Activated T-cell treated with anti-CD3 and anti-CD28 coated beads, Interleukin-2, amount 50 U/mL, for 4 hours (primary cell): Measurements from ENCODE around the gene RANBP9. TPM values are rescaled to one million over a fixed set of nuclear protein-coding genes. Genes with fewer than 3 reads are reported as not detected.

Experiments used
- ATAC-seq, 2 donors: fragments of 200-7000 bp; cut with Tn5 transposase; one replicate each; pipeline ENCODE4 v1.10.0; 2021
- DNase-seq: peaks from one replicate; pipeline ENCODE4 v3.0.0-alpha.2; 2020
- H3K27me3 Mint-ChIP-seq: one replicate; pipeline ENCODE4 v1.8.0; 2021; ENCODE audit warnings: low read depth, mixed read lengths
- H3K36me3 Mint-ChIP-seq: one replicate; pipeline ENCODE4 v1.8.0; 2022; ENCODE audit warnings: mixed read lengths; ENCODE audit not compliant: insufficient read depth
- H3K4me1 Mint-ChIP-seq: one replicate; pipeline ENCODE4 v1.8.0; 2021; ENCODE audit warnings: low read depth, mixed read lengths
- H3K4me3 Mint-ChIP-seq: one replicate; pipeline ENCODE4 v1.8.0; 2021; ENCODE audit warnings: mild to moderate bottlenecking, moderate library complexity, mixed read lengths
- H3K9me3 Mint-ChIP-seq: one replicate; pipeline ENCODE4 v1.8.0; 2021; ENCODE audit warnings: mixed read lengths
- total RNA-seq, 3 donors: library from RNA; stranded (reverse); gene quantifications; one replicate each; pipeline ENCODE4 v1.2.1, GENCODE V29; 2021

The RANBP9 gene
- total RNA-seq, result 10 to 100 TPM; 49.2 to 61.3 (median 51.9) TPM

GRCh38 chr6:13711733-13712598, at the start of gene RANBP9:
TSS of gene RANBP9 (minus strand) at chr6:13711835. CDS start at chr6:13711505, 330 bp downstream.
- peak within 1 kb of the TSS; percentile 99 for H3K4me3 Mint-ChIP-seq
- peak; percentile 84 for DNase-seq
- no peaks in the 10 kb centered on the region for H3K36me3 Mint-ChIP-seq
- ATAC-seq, result peak; percentile 79 to 82
- H3K9me3 Mint-ChIP-seq, result peaks cover 3% of the 10 kb centered on the region
- H3K27me3 Mint-ChIP-seq, result no peaks in the 10 kb centered on the region
- peaks cover 56% of the 10 kb centered on the region for H3K4me1 Mint-ChIP-seq

DNA sequence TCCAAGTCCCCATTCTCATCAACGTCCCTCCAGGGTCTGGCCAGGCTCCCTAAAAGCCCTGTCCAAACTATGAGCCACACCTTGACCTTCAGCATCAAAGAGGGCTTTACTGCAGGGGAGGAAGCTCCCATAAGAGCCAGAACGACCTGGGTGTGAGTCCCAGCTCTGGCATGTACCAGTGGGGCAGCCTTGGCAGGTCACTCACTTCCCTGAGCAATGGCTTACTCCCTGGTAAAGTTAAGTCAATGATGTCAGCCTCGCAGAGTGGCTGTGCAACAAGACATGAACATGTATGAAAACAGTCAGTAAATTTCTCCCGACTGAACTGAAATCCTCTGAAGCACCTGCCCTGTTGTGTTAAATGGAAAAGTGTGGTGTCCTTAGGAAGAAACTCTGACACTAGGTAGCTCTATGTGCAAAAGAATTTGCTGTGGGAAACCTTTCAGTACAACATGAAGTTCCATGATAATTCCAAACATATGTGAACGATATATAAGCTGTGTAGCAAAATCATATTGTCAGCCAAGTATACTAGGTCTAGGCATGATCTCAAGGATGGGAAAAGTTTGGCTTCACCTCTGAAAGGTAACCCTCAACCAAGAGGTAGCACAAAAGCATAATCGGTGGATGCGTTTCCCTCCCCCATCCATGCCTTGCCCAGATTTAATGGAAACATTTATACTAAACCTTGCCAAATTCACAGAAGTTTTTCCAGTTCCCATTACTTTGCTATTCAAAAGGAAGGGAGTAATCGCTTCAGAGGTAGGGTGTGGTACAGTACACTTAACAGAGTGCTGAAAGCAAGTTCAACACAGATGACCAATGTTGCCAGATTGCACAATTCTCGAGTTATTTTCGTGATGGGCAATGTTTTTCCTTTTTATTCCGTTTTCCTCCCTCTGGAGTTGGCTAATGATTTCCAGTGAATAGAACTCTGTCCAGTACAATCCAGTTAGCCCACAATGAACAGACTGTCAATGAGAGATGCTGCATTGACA, 49.0 kb upstream of the RANBP9 start:
- H3K4me1 Mint-ChIP-seq, result peaks cover 35% of the 10 kb centered on the region
- DNase-seq (no peak), ATAC-seq (no peak)
- H3K4me3 Mint-ChIP-seq, result no peak overlapping the region
- H3K36me3 Mint-ChIP-seq, result no peaks in the 10 kb centered on the region
- H3K27me3 Mint-ChIP-seq, result no peaks in the 10 kb centered on the region
- no peaks in the 10 kb centered on the region for H3K9me3 Mint-ChIP-seq

DNA sequence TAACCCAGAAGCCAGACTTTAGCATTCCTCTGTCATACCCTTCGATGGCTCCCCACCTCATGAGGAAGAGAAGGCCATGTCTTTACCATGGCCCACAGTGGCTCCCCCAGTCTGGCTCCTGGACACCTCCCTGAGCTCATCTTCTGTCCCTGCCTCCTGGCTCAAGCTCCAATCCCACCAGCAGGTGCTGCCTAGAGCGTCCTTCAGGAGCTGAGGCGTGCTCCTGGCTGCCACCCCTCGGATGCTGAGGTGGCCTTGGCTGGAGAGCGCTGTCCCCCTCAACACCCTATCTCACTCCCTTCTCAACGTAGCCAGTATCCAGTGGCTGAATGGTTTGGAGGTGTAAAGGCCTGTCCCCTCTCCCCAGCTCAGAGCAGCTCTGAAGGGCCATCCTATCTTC, 47.4 kb upstream of the RANBP9 start:
- peaks cover 33% of the 10 kb centered on the region for H3K4me1 Mint-ChIP-seq
- DNase-seq (no peak), ATAC-seq (no peak)
- H3K27me3 Mint-ChIP-seq, result no peaks in the 10 kb centered on the region
- H3K4me3 Mint-ChIP-seq, result no peak overlapping the region
- no peaks in the 10 kb centered on the region for H3K9me3 Mint-ChIP-seq
- H3K36me3 Mint-ChIP-seq, result no peaks in the 10 kb centered on the region

DNA sequence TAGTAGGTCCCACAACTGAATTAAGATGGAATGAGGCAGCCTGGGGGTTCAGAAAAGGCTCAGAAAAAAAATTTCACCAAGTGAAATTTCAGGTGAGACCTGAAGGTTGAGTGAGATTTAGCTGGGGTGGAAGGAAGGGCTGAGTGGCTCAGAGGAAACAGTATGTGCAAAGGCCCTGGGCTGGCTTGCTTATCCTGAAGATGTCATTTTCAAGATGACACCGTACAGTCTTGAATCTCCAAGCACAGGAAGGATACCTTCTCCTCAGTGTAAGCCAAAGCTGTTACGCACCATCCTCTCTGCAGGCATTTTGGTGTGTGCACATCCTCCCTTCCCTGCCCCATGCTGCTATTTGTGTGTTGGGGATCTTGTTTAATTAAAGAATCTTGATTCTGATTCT, 43.0 kb upstream of the RANBP9 start:
- Mint-ChIP-seq H3K36me3 (no peaks in the 10 kb centered on the region), H3K9me3 (no peaks in the 10 kb centered on the region), H3K4me3 (no peak overlapping the region), H3K27me3 (no peaks in the 10 kb centered on the region), H3K4me1 (peaks cover 7% of the 10 kb centered on the region)
- DNase-seq (no peak), ATAC-seq (no peak)

GRCh38 chr6:13743736-13744127, 32.1 kb upstream of the RANBP9 start:
- H3K4me3 Mint-ChIP-seq, result no peak overlapping the region
- no peak for ATAC-seq

GRCh38 chr6:13742961-13743735, 31.5 kb upstream of the RANBP9 start:
- no peaks in the 10 kb centered on the region for H3K36me3 Mint-ChIP-seq
- peaks cover 6% of the 10 kb centered on the region for H3K4me1 Mint-ChIP-seq
- DNase-seq, result no peak
- no peaks in the 10 kb centered on the region for H3K9me3 Mint-ChIP-seq
- no peaks in the 10 kb centered on the region for H3K27me3 Mint-ChIP-seq
- H3K4me3 Mint-ChIP-seq, result no peak overlapping the region
- ATAC-seq, result no peak

More at GRCh38 chr6:13743736-13744127, 32.1 kb upstream of the RANBP9 start:
- DNase-seq, result no peak
- Mint-ChIP-seq H3K36me3 (no peaks in the 10 kb centered on the region), H3K27me3 (no peaks in the 10 kb centered on the region), H3K9me3 (no peaks in the 10 kb centered on the region), H3K4me1 (peaks cover 9% of the 10 kb centered on the region)

DNA sequence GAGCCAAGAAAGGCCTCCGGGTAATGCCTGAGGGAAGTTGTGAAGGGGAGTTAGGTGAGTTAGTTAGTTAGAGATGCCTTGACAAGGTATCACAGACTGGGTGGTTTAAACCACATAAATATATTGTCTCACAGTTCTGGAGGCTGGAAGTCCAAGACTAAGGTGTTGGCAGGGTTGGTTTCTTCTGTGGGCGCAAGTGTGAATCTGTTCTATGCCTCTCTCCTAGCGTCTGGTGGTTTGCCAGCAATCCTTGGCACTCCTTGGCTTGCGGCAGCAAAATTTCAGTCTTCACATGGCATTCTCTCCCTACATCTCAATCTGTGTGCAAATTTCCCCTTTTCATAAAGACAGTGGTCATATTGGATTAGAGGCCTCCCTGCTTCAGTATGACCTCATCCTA, 29.7 kb upstream of the RANBP9 start:
- no peak for ATAC-seq
- Mint-ChIP-seq H3K4me3 (no peak overlapping the region), H3K27me3 (no peaks in the 10 kb centered on the region)

GRCh38 chr6:13735031-13735430, 23.4 kb upstream of the RANBP9 start:
- Mint-ChIP-seq H3K4me1 (peaks cover 1% of the 10 kb centered on the region), H3K4me3 (no peak overlapping the region), H3K27me3 (peaks cover 4% of the 10 kb centered on the region), H3K9me3 (no peaks in the 10 kb centered on the region), H3K36me3 (no peaks in the 10 kb centered on the region)
- no peak for ATAC-seq
- DNase-seq, result no peak

More for the DNA sequence above, 29.7 kb upstream of the RANBP9 start:
- no peaks in the 10 kb centered on the region for H3K36me3 Mint-ChIP-seq
- no peaks in the 10 kb centered on the region for H3K9me3 Mint-ChIP-seq
- no peak for DNase-seq
- H3K4me1 Mint-ChIP-seq, result no peaks in the 10 kb centered on the region

DNA sequence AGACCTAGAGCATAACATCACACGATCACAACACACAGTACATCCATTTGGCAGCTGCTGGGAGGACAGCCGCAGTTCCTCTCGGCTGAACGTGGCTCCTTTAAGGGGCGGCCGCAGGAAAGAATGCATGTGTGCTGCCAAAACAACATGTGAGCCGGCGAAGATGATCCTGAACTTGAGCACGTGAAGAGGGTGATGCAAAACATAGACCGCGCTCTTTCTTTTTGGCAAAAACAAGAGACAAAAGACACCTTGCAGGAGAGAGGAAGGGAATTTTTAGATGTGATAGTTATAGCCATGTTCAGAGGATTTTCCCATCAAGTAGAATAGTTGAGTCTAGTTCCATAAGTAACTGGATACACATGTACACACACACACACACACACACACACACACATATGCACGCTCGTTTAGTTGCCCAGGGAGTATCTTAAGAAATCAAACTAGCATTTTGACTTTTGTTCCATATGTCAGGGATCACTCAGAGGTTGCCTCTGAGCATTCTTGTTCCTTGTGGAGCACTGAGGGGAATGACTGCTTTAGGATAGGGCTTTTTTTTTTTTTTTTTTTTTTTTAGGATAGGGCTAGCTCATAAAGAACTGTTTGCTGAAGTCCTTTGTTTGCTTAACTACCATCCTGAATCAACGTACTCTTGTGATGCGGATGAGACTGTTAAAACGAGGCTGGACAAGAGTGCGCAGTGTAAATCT, 21.7 kb upstream of the RANBP9 start:
- H3K27me3 Mint-ChIP-seq, result peaks cover 4% of the 10 kb centered on the region
- no peaks in the 10 kb centered on the region for H3K9me3 Mint-ChIP-seq
- DNase-seq (no peak), ATAC-seq (no peak)
- H3K36me3 Mint-ChIP-seq, result no peaks in the 10 kb centered on the region
- no peak overlapping the region for H3K4me3 Mint-ChIP-seq
- H3K4me1 Mint-ChIP-seq, result peaks cover 5% of the 10 kb centered on the region

GRCh38 chr6:13730704-13731103, 19.1 kb upstream of the RANBP9 start:
- Mint-ChIP-seq H3K36me3 (no peaks in the 10 kb centered on the region), H3K27me3 (peaks cover 4% of the 10 kb centered on the region), H3K9me3 (no peaks in the 10 kb centered on the region), H3K4me3 (no peak overlapping the region), H3K4me1 (peaks cover 16% of the 10 kb centered on the region)
- no peak for DNase-seq
- ATAC-seq, result no peak

GRCh38 chr6:13729891-13730290, 18.3 kb upstream of the RANBP9 start:
- Mint-ChIP-seq H3K36me3 (no peaks in the 10 kb centered on the region), H3K27me3 (peaks cover 4% of the 10 kb centered on the region), H3K9me3 (no peaks in the 10 kb centered on the region), H3K4me3 (no peak overlapping the region), H3K4me1 (peaks cover 24% of the 10 kb centered on the region)
- ATAC-seq (no peak), DNase-seq (no peak)

GRCh38 chr6:13725570-13725969, 13.9 kb upstream of the RANBP9 start:
- Mint-ChIP-seq H3K9me3 (no peaks in the 10 kb centered on the region), H3K36me3 (no peaks in the 10 kb centered on the region), H3K4me1 (peaks cover 41% of the 10 kb centered on the region), H3K27me3 (no peaks in the 10 kb centered on the region), H3K4me3 (no peak overlapping the region)
- DNase-seq (peak; percentile 32), ATAC-seq (peak; percentile 90 to 91)

- peaks cover 40% of the 10 kb centered on the region for H3K4me1 Mint-ChIP-seq
- H3K9me3 Mint-ChIP-seq, result no peaks in the 10 kb centered on the region
- no peak for ATAC-seq
- H3K27me3 Mint-ChIP-seq, result no peaks in the 10 kb centered on the region
- no peaks in the 10 kb centered on the region for H3K36me3 Mint-ChIP-seq
- H3K4me3 Mint-ChIP-seq, result no peak overlapping the region
- DNase-seq, result no peak
Observed at GRCh38 chr6:13725052-13725451, 13.4 kb upstream of the RANBP9 start.
